ENCODE results near the gene FBXO40.

Gene FBXO40

DNA sequence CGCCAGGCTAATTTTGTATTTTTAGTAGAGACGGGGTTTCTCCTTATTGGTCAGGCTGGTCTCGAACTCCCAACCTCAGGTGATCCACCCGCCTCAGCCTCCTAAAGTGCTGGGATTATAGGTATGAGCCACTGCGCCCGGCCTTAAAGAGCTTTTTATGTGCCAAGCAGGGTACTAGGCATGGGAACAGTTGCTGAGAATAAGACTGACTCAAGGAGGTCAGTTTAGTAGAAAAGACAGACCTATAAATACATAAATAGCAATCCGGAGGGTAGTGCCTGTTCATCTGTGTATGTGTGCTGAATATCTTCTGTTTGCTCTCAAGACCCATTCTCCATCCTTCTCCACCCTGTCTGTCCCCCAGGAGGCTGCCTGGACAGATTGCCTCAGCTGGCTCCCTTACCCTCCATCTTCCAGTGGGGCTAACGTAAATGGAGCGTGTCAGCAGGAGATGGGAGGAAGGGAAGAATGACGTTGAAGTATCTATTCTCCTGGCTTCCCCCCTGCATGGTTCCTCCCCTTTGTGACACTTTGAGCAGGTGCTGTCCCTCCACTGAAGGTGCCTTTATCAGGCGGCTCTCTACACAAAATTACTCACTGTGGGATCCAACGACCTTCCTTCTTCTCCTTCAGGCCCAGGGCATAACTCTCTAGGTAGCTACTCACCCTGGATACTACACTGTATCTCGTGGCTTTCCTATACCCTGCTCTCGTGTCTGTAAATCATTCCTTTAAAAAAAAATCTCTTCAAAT is 31.1 kb downstream of the FBXO40 start:
- no peak for DNase-seq

DNA sequence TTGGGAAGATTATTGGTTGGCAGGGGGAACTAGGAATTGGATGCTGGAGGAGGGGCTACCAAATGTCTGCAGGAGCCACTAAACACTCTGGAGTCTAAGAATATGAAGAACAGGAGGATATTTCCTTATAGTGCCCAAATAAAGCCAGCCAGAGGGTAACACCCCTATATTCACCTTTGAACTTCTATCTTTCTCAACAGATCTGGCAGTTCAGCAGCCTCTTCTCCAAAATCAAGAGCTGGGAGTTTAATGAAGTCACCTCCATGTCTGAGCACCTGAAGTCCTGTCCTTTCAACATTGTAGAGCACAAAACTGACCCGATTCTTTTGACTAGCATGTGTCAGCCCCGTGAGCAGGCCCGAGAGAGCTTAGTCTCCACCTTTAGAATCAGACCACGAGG is 33.3 kb downstream of the FBXO40 start:
- no peak for DNase-seq

DNA sequence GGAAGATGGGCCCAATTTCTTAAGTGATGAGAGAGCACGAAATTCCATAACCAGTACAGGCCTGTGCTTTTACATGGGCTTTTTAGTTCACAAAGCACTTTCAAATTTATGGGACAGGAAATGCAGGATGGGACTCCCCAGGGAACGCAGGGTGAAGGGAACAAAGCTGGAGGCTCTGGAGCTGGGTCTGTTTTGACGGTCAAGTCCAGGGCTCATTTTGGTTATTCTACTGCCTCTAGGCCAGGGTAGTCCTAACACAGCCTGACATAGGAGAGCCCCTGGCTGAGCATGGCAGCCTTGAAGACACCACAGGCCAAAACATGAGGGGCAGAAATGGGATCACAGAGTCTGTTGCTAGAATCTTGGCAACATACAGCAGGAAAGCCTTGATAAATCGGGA is 34.0 kb downstream of the FBXO40 start:
- no peak for DNase-seq

DNA sequence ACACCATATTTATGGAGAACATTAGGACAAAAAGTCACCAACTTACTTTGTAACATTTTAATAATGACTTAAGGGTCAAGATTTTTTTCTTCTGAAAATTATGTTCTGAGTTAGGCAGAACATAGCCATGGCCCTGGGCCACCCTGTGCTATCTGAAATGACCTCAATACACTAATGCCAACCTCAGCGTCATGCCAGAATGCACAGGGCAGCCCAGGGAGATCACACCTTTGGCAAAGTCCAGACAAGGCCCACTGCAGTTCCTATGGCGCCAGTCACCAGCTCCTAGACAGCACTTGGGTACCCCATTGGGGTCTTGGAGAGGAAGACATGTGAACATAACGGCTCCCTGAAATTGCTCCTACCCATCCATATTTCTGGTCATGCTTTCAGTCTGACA is 34.4 kb downstream of the FBXO40 start:
- no peak for DNase-seq

DNA sequence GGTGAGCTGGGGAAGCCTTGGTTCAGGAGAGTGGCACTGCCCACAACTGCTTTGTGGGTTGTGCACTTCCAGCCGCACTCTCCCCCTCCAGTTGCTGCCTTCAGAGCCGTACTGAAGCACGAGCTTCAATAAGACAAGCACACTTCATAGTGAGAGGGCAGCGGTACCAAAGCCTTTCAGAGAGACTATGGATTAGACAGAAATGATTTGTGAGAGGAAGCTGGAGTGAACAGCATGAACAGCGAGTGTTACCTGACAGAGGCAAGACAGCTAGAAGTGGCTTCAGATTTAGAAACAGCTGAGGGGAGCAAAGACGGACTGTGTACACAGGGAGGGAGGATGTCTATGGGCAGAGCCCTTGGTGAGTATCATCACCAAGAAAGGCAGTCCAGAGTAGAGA is 36.4 kb downstream of the FBXO40 start:
- no peak for DNase-seq

DNA sequence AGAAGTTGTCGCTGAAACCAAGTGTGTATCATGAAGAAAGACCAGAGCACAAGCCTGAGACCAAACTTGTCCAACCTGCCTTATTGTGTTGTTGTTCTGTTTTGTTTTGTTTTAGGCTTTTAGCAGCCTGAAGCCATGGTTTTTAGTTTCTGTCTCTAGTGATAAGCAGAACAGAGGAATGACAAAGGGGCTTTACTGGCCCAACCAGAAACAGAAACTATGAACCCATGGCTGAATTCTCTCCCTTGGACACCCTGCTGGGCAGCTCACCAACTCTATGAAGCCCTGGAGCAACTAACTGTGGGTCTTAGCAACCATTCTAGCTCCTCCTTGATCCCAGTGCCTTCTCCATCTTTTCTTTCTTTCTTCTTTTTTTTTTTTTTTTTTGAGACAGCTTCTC is 37.2 kb downstream of the FBXO40 start:
- DNase-seq = no peak

DNA sequence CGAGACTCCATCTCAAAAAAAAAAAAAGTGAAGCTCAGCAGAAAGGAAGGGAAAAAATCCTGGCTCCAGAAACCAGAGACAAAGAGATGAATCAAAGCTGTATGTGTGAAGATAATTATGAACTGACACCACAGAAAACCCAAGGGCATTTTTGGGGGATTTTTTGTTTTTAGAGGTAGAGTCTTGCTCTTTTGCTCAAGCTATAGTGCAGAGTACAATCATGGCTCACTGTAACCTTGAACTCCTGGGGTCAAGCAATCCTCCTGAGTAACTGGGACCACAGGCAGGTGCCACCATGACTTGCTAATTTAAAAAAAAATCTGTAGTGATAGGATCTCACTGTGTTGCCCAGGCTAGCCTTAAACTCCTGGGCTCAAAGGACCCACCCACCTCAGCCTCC is 44.7 kb downstream of the FBXO40 start:
- no peak for DNase-seq

DNA sequence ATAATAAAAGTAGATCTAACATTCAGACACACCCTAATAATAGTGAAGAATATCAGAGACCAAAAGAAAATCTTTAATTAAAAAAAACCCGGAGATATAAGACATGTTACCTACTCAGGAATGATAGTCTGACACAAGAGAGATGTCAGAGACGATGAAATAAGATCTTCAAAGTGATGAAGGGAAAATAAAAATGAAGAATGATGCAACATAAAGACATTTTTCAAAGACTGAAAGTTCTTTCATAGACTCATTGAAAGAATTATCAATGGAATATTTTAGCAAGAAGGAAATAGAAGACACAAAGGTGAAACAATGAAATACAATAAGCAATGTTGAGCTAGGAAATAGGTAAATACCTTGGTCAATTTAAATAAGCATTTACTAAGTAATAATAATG is 47.9 kb downstream of the FBXO40 start:
- DNase-seq = no peak

DNA sequence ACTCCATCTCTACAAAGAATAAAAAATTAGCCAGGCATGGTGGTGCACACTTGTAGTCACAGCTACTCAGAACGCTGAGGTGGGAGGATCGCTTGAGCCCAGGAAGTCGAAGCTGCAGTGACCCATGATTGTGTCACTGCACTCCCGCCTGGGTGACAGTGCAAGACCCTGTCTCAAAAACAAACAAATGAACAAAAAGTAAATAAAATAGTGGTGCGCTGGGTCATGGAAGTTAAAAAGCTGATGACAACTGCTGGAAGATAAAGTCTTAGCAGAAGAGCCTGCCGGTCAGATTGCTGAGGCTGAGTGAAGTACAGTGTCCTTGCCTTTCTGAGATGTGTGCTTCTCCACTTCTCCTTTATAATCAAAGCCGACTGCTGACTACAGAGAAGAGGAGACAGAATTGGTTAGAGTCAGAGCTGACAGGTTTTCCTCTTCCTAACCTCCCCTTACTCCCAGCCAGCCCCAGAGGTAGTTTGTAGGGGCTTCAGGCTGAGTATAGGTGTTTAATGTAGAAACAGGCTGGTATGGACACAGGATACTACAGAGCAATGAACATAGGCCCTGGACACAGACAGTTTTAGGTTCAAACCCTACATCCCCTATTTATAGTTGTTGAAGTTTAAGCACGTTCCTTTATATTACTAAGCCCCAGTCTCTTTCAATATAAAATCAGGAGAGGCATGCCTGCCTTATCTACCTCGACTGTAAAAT is 49.6 kb downstream of the FBXO40 start:
- no peak for DNase-seq

DNA sequence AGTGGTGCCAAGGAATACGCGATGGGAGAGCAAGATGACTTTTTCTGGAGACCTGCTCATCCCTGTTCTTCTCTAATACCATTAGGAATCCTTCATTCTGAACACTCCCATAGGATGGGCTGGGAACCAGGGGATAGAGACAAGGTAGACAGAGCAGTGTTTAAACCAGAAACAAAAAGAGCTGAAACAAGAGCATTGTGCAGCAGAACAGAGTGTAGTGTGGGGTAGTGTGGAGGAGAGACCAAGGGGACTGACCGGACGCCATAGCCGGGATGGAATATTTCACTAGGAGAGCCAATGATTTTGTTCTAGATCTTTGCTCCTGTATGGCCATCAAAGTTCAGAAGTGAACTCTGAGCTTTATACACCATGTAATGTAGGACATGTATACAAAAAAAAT is 51.9 kb downstream of the FBXO40 start:
- DNase-seq = no peak

DNA sequence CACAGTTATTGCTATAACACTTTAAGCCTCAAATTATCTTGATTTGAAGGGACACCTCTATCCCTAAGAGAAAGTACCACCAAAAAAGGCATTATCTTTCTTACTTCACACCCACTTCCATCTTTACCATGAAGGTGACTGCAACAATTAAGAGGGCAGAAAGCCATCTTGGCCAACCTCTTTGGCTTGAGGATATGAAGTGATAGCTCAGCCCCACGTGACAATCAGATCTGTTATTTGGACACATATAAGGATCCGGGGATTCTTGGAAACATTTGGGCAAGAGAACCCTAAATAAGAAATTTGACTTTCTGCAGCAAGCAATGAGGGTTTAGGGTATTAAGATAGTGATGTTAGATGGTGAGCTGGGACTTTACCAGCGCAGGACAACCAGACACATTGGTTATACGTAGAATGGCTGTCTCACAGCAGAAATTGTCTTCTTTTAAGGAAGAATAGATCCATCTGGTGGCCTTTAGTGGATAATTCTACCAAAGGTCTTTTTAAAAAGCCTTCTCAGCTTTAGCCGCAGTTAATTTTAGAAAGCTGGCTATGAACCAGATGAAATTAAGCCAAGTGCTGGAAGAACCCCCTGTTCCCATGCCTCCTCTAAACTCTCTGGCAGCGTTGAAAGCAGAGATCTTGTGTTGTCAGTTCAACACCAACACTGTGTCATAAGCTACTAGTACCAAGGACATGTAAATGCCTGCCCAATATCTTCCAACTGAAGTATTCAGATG is 55.2 kb downstream of the FBXO40 start:
- DNase-seq = no peak

DNA sequence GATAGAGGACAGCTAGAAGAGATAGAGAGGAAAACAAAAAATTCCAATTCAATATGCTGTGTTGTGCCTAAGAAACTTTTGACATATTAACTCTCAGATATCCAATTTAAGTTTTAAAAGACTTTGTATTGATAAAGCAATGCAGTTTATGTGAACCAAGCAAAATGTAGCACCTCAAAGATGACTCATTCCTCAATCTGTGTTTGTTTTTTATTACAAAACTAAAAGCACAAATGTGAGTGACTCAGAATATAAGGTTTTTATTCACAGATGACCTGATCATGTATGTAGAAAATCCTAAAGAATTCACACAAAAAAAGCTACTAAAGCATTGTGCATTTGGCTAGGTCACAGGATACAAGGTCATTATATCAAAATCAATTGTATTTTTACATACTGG is 56.5 kb downstream of the FBXO40 start:
- no peak for DNase-seq

DNA sequence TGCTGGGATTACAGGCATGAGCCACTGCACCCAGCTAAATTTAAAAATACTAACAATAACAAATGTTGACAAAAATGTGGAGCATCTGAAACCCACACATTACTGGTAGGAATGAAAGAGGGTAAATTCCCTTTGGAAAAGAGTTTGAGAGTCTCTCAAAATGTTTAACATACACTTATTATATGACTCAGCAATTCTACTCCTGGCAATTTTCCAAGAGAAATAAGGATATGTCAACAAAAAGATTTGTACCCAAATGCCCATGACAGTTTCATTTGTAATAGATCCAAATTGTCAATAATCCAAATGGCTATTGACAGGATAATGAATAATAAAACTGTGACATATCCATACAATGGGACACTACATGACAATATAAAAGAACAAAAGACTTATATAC is 58.5 kb downstream of the FBXO40 start:
- DNase-seq = no peak

DNA sequence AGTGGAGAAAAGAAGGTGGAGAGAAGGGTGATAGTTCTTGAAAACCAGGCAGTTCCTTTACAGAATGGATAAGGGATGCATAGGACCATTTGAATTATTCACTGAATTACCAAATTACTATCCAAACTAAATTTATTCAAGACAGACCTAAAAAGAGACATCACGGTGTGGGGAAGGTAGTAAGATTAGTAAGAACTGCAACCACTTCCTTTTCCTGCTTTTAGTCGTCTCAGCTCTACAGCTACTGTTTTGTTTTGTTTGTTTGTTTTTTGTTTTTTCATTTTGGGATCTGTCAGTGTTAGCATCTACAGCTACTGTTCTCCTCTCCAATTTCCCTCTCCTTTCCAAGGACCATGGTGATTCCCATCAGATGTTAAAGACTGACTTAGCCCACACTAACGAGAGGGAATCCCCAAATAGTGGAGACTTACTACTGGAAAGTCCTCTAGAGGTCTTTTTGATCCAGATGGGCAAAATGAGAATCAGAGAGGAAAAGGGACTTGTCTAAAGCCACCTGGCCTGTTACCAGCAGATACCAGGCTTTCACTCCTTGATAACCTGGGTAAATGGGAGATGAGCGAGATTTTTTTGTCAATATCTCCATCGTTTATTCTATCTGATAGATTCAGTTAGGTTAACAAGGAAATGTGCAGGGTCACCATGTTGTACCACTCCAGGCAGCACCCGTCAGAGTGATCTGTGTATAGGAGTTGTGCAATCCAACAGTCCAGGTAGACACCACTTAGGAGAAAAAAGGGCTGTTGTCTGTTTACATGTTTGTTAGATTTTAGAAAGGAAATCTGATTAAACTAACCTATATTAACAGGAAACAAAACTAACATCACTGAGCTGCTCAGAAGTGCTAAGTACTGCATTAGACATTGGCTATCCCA is 61.6 kb downstream of the FBXO40 start:
- no peak for DNase-seq

DNA sequence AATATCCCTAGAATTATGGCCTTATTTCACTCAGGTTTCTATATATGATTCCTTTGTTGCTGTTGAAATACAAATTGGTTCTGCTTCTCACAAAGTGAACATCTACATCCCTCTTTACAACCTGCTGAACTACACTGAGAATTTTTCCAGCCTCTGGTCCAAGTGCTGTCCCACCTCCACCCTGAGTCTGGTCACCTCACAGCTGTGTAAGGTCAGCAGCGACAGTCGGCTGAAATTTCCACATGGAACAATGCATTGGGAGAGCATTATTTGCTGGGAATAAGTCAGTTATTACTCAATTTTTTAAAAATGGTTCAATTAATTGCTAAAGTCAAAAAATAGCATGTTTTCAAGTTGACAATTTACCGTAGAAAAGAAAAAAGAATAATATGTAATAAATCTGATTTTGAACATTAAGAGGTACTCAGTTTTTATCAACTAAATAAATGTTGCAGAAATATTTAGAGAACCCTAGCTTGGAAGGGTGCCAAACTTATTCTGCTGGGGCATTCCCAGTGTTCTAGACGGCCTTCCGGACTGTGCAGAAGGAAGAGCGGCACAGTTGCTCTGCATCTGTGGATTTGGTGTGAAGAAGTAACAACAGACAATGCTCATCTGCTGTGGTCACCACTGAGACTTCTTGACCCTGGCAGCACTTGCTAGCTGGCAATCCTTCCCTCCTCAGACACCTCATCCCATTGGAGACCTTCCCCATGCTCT is 65.7 kb downstream of the FBXO40 start:
- DNase-seq = no peak

DNA sequence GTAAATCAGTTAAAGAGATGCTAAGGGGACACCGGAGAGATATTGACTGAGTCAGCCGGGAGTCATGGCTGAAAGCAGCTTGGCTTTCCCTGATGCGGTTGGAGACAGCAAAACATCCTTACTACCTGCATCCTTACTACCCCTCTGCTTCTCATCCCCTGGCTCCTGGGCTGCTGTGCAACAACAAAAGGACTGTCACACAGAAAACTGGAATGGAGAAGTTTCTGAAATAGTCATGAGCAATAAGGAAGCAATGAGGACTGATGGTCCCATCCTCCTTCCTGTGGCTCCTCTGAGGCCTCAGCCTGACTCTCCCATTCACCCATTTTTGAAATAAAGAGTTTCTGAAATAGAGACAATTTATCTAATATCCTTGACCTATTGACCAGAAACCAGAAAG is 66.4 kb downstream of the FBXO40 start:
- no peak for DNase-seq

DNA sequence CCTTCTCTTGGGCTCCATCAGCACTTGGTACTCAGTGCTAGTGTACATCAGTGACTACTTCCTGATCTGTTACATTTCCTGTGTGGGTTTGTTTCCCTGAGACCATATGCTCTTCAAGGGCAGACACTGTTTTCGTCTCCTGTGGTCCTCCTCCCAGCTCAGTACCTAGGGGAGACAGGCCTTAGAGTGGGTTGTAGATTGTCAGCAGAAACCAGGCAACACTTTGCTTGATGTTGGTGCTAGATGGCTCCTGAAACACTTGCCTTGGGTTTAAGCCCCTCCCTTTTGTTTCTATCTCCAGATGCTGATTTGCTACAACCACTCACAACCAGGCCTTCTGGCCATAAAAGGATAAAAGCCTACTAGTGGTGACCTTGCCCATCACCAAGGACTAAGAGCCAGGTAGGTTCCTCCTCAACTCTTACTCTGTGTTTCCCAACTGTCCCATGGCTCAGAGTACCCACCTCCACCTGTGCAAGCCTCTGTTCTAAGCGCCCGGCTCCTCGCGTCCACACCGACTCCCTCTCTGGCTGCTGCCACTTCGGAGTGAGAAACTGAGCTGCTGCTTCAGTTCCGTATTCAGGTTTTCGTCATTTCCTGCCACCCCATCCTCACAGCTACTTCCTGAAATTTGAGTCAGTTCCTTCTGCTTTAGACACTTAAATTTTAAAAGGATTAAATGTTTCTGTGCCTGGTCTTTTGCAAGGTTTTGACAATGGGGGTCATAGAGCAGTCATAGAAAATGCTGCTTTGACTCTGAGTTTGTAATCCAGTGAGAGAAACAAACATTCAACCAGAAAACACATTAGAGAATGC is 67.4 kb downstream of the FBXO40 start, which contains the start of gene HCLS1:
TSS of gene HCLS1 (minus strand) at position 548 of the 816 bp plus-strand sequence. CDS start 2,556 bp downstream, outside the sequence.
- DNase-seq = no peak

DNA sequence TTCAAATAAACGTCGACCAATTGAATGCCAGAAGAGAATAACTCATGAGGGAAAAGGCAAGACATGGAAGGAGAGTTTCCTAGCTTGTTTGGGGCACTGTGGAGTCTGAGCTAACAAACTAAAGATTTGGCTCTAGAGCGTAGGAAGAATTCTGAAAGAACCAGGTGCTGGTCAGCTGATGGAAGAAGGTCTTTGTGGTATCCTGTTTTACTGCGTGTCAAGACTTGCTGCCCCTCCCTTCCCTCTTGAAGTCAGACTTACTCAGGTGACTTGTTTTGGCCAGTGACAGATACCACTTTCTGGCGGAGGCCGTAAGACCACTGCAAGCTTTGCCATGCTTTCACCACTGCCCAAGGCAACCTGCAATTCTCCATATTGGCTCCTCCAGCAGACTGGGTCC is 68.2 kb downstream of the FBXO40 start:
- no peak for DNase-seq

DNA sequence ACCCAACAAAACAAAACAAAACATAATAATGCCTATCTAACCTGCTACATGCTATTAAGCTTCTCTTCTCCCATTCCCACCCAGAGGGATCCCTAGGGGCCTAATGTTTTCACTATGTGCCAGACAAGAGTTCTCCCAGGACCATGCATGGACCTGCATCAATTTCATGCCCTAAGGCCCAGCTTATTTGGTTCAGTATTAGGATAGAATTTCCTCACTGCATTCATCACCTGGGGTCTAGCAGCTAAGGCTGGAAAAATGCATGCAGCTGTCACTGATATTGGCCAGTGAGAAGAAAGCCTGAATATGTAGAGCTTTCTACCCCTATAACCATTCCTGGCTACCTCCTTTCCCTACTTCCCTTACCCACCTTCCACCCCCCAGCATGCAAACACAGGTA is 69.6 kb downstream of the FBXO40 start:
- DNase-seq = no peak

DNA sequence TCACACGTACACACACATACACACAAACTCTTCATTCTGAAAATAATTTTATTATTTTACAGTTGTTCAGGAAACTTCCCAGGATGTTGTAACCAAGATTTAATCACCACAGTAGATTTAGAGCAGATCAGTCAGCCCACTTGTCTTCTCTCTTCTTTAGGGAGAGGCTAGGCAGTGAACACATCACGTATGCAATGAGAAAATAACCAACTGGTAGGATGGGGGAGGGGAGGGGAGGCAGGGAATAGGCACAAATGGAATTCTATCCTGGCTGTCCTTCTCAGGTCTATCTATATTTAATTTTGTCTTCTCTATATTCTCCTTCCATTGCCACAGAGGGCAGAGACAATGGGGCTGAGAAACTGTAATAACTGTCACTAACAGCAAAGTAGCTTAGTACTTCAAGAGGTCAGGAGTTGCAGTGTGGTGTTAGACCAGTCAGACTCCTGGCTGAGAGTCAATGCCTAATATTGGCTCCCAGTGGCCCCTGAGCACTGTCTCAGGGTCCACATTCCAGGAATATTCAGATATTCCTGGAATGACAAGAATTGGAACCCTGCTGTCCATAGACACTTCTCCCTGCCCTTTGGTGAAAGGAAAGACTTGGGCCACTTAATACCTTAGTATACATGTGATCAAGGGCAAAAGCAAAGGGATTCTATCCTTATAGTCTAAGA is 70.1 kb downstream of the FBXO40 start:
- DNase-seq = no peak

DNA sequence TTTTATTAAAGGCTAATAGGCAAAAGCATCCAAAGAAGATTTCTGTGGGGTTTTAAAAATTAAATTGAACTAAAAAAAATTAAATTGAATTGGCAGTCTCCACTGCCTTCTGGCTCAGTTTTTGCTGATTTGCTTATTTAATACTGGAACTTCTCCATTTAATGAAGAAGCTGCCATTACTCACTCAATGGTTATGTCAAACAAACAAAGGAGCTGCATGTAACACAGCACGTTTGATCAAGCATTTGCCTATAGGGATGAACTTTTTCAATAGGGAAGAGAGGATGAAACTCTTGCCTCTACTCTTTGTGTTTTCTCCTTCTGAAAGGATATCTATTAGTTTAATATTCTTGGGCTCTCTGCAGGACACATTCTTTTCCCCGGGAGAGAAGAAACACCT is 72.3 kb downstream of the FBXO40 start:
- no peak for DNase-seq

Data from cerebellar nuclear complex (tissue), 1 donor.